ENCODE data around the gene KNDC1.
"Not testable (repeated sequence)": the region's sequence is repeated elsewhere in the genome, so short reads cannot be mapped to it uniquely, and the experiment has no call there.

The KNDC1 gene

DNA sequence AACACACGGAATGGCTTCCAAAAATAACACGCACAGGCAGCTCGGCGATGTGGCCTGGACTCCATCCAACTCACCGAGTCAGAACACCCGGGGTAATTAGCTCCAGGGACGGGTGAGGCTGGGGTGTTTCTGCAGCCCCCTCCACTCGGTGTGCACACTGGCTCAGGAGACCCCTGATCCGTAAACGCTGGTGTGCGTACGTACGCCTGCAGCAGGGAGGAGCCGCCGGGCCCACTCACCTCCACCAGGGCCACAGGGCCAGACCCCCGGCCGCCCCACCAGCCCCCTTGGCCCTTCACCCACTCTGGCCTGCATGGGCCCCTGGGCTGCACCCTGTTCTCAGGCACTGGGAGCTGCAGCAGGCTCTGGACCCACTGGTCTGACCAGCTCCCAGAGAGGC lies 47.6 kb downstream of the KNDC1 start:
- no peak for DNase-seq (ENCODE audit: low read depth)

DNA sequence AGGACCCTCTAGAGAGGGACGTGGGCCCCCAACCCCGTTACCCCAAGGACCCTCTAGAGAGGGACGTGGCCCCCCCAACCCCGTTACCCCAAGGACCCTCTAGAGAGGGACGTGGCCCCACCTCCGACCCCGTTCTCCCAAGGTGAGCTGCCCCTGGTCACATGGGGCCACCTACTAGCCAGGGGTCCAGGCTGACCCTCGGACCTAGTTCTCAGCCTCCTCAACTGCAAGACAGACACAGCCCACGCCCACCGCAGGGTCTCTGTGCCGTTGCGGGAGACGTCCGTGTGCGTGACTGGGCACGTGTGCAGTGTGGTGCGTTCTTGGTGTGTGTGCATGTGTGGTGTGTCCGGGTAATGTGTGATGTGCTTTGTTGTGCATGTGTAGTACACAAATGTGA lies 48.4 kb downstream of the KNDC1 start:
- no peak for DNase-seq (ENCODE audit: low read depth)

DNA sequence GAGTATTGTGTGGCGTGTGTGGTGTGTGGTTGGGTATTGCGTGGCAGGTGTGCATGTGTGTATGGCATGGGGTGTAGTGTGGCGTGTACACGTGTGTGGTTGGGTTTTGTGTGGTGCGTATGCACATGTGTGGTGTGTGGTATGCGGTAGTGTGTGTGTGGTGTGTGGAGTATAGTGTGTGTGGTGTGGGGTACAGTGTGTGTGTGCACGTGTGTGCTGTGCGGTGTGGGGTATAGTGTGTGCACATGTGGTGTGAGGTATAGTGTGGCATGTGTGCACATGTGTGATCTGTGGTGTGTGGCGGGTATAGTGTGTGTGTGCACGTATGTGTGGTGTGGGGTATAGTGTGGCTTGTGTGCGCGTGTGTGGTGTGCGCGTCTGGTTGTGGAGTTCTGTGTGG lies 49.1 kb downstream of the KNDC1 start:
- no peak for DNase-seq (ENCODE audit: low read depth)

DNA sequence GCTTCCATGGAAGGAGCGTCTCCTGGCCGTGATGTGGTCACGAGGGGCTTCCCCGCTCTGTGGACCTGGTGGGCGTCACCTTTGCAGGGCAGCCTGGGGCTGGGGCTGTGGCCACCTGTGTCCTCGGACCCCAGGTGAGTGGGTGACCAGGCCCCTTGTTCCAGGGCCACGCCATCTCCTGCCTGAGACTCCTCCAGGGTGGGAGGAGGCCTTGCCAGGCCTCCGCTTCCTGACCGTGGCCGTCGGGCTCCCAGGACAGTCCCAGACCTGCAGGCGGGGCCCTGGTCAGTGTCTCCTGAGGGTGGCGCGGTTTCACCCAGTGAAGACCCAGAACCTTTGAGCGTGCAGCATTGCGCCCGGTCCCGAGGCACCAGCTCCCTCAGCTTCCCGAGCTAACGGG lies 49.6 kb downstream of the KNDC1 start:
- no peak for DNase-seq (ENCODE audit: low read depth)

DNA sequence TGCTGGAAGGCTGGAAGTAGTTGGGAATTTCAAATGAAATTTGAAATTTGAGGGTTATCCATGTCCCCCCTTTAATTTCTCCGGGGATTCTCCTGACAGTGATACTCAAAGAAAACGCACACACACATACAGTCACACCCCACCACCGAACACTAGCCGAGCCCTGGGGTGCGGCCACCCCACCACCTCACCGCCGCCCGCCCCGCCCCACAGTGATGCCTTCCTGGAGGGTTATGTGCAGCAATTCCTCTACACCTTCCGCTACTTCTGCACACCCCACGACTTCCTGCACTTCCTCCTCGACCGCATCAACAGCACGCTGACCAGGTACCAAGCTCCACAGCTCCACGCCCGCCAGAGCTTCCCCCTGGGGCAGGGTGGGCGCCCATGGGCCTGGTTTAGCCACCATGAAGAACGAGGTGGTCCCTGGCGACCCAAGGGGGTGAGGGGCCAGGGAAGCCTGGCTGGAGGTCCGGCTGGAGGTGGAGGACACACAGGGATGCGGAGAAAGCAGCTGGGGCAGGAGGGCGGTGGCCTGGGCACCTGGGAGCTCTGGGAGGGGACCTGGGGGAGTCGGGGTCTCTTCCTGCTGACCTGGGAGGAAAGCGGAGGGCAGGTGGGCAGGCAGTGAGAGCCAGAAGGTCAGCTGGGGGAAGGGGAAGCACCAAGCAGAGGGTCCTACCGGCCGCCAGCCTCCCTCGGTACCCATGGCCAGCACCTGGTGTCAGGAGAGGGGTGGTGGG lies 50.5 kb downstream of the KNDC1 start:
- no peak for DNase-seq (ENCODE audit: low read depth)

DNA sequence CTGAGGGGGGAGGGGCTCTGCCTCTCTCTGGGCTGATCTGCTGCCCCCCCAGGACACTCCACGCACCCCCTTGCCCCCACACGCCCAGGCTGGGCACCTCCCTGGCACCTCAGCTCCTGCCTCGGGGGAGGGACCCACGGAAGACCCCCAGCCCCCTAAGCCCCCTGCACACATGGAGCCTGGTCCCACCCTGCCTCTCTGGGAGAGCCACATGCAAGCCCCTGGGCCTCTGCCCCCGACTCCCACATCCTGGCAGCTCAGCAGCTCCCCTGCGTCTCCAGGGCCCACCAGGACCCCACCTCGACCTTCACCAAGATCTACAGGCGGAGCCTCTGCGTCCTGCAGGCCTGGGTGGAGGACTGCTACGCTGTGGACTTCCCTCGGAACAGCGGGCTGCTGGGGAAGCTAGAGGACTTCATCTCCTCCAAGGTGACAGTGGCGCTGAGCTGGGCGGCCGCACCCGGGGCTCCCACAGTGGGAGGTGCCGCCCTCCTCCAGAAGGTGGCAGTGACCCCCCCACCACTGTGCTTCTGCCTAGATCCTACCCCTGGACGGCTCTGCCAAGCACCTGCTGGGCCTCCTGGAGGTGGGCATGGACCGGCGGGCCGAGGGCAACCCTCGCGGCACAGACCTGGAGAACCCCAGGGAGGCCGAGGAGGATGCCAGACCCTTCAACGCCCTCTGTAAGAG lies 51.3 kb downstream of the KNDC1 start:
- no peak for DNase-seq (ENCODE audit: low read depth)

DNA sequence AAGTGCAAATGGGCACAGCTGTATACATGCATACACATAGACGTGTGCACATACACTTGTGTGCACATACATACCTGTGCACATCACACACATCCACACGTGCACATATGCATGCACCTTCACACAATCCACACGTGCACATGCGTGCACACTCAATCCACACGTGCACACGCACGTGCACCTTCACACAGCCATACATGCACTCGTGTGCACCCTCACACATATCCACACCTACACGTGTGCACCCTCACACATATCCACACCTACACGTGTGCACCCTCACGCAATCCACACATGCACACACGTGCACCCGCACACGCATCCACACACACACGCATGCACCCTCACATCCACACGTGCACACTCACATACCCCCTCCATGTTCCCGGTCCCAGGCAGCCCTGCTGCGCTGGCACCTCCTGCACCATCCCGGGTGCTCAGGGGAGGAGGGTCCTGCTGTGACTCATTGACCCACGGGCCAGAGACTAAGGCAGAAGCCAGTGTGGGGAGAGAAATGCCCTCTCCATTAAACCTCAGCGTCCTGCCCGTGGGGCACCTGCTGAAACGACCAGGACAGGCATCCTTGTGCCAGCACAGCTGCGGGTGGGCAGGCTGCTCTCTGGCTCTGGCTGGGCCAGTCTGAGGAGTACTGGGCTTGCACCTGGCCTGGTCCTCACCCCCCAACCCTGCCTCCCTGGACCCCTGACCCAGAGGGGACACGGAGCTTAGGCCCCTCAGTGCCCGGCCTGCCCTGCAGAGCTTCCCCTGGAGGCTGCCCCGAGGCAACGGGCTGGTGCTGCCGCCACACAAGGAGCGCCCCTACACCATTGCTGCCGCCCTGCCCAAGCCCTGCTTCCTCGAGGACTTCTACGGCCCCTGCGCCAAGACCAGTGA lies 52.2 kb downstream of the KNDC1 start:
- no peak for DNase-seq (ENCODE audit: low read depth)

DNA sequence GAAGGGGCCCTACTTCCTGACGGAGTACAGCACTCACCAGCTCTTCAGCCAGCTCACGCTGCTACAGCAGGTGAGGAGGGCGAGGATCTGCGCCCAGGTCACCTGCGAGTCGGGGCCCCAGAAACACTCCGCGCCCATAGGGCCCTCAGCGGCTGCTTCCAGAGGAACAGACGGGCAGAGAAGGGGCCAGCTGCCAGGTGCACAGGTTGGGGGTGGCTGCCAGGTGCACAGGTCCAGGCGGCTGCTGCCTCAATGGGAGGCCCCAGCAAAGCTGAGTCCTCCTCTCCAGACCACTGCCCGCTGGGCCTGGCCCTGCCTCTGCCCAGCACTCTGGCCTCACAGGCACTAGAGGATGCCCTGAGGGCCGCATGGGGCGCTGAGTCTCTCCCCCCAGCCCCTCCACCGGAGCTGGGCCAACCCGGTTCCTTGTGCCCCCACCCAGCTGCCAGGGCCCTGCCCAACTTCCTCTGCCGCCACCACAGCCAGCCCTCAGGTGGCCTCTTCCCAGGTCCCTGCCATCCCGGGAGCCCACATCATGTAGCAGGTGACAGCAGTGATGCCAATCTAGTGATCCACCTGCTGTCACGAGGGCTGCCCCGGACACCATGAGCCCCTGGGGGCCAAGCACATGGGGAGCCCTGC lies 53.0 kb downstream of the KNDC1 start:
- no peak for DNase-seq (ENCODE audit: low read depth)

DNA sequence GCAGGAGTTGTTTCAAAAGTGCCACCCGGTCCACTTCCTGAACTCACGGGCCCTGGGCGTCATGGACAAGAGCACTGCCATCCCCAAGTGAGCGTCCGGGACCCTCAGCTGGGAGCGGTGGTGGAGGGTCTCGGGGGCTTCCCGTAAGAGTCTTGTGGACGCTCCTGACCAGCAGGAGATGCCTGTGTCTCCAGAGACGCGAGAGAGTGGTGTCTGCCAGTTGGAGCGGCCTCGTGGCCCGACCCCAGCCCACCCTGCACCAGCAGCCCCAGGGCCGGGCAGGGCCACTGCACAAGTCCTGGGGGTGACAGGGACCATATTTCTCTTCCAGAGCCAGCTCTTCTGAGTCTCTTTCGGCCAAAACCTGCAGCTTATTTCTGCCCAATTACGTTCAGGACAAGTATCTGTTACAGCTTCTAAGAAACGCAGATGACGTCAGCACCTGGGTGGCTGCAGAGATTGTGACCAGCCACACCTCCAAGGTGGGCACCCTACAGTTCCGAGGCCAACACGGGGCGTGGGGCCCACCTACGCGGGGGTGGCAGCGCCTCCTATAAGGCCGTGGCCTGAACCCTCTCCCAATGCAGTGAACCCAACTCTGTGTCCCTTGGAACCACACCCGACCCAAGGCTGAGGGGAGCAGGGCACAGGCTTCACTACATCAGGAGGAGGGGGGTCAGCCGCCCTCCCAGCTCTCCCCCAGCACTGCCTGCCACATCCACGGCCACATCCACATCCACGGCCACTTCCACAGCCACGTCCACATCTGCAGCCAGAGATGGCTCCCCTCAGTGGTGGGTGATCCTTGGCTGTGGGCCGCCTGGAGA lies 53.8 kb downstream of the KNDC1 start:
- DNase-seq (ENCODE audit: low read depth) = no peak

DNA sequence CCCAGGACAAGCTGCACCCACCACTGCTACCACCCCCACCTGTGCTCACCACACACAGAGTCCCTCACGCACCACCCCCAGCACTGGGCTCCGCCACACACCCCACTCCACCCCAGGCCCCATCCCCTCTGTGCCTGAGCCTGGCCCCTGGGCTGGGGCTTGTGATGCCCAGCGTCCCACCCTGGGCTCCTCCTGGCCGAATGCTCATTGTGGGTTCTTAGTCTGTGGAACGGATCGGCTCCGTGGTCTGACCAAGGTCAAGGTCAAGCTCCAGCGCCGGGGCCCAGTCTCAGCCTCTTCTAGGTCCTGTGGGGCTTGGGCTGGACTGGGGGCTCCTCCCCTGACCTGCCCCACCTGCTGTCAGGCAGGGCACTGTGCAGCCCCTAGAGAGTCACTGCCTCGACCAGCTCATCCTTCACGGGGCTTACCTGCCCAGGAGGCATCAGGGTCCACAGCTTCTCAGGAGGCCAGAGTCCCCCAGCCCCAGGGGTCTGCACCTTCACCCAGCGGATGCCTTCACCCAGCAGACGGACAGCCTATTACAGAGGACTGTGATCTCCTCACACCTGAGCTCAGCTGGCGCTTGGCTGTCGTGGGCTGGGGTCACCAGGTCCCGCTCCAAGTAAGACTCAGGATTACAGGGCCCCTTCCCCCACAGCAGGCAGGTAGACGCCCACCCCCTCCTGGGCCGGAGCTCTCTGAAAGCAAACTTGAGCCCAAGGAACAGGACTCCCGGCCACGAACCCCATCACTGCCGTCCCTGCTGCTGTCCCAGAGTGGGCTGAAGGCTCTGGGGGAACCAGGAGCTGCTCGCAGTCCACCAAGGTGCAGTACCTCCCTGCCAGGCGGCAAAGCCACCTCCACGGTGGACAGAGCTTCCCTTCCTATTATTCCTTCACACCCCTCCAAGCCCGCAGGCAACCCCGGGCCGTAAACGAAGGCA lies 54.7 kb downstream of the KNDC1 start:
- no peak for DNase-seq (ENCODE audit: low read depth)

DNA sequence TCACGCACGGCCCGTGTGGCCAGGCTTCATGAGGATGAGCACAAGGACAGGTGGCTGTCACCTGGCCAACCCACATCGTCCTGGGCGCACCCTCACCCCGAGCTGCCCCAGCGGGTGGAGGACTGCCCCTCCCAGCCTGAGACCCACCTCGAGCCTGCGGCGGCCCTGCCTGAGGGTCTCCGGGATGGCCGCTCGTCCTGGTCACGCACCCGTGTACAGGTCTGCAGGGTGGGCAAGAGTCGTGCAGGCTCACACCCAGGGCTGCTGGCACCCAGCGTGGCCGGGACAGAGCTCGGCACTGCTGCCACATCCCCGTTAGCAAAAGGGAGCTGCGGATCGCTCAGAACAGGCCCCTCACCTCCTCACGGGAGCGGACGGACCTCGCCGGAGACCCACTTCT lies 55.6 kb downstream of the KNDC1 start:
- DNase-seq (ENCODE audit: low read depth) = no peak

DNA sequence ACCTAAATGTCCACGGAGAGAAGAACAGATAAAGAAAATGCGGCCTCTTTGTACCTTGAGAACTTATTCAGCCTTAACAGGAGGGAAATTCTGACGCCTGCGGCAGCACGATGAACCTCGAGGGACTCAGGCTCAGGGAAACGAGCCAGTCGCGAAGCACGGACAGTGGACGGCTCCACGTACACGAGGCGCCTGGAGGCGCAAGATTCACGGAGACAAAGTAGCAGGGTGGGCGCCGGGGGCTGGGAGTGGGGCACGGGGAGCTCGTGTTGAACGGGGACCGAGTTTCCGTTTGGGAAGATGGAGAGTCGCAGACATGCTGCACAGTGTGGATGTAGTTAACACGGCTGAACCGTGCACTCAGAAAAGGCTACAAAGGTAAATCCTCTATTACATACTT lies 56.8 kb downstream of the KNDC1 start:
- DNase-seq (ENCODE audit: low read depth) = no peak

DNA sequence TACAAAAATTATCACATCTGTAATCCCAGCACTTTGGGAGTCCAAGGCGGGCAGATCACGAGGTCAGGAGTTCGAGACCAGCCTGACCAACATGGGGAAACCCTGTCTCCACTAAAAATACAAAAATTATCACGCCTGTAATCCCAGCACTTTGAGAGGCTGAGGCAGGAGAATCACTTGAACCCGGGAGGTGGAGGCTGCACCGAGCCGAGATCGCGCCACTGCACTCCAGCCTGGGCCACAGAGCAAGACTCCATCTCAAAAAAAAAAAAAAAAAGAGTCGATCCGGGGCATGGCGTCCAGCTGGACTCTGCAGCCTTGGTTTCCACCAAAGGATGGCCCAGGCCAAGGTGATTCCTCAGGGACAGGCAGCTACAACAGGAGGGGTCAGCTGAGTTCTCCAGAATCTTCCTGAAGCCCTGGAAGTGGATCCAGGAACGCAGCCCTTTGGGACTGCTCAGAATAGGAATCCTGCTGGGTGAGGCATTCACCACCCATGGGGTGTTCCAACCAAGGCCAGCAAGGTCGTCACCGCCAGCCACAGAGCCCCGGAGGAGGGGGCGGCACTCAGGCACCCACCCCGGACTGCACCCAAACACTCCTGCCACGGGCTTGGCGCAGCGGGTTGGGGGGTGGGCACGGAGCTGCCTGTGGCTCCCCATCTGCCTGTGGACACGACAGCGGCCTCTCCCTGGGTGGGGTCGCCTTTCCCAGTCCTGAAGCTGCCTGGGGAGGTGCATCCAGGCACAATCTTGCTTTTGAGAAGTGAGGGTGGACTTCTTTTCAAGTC lies 58.0 kb downstream of the KNDC1 start:
- DNase-seq (ENCODE audit: low read depth) = no peak

DNA sequence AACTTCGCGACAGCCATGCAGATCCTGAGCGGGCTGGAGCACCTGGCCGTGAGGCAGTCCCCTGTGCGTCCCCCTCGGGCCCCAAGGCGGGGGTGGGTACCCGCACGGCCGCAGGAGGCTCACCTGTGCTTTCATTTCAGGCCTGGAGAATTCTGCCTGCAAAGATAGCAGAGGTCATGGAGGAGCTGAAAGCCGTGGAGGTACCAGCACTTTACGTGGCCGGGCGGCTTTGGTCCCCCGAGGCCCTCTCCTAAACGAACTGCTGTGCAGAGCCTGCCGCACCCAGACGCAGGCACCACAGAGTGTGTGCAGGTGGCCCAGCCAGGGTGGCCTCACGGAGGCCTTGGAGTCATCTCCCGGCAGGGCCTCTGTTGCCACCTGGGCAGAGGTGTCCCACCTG lies 58.9 kb downstream of the KNDC1 start:
- DNase-seq (ENCODE audit: low read depth) = no peak

DNA sequence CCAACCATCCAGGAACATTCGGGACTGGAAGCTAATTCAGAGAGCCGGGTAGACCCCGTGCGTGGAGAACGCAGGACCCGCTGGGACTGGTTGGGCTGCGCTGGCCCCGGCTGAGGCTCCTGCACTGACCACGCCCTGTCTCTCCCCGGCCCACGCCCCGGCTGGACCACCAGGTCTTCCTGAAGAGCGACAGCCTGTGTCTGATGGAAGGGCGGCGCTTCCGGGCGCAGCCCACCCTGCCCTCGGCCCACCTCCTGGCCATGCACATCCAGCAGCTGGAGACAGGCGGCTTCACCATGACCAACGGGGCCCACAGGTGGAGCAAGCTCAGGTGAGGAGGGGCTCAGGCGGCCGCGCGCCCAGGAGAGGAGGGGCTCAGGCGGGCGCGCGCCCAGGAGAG lies 59.8 kb downstream of the KNDC1 start:
- no peak for DNase-seq (ENCODE audit: low read depth)

DNA sequence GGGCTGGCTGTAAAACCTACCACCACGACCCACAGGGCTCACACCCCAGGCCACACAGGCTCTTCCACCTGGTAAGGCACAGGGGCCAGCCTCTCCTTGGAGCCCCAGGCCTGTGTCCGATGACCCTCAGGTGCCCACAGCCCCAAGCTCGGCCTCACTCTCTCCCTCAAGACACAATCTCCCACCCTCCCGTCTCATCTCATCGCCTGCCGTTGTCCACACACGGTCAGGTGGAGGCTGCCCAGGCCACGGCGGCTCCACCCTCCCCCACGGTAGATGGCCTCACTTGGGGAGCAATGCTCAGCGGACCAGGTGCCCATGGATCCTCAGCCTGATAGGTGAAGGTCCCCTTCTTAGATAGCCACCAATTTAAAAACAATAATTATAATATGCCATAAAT lies 61.3 kb downstream of the KNDC1 start:
- no peak for DNase-seq (ENCODE audit: low read depth)

DNA sequence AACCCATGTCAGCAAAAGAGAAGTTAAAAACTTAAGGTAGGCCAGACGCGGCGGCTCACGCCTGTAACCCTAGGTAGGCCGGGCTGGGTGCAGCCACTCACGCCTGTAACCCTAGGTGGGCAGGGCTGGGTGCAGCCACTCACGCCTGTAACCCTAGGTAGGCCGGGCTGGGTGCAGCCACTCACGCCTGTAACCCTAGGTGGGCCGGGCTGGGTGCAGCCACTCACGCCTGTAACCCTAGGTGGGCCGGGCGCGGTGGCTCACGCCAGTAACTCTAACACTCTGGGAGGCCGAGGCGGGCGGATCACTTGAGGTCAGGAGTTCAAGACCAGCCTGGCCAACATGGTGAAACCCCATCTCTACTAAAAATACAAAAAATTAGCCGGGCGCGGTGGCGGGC lies 61.7 kb downstream of the KNDC1 start:
- DNase-seq (ENCODE audit: low read depth) = not testable (repeated sequence)

DNA sequence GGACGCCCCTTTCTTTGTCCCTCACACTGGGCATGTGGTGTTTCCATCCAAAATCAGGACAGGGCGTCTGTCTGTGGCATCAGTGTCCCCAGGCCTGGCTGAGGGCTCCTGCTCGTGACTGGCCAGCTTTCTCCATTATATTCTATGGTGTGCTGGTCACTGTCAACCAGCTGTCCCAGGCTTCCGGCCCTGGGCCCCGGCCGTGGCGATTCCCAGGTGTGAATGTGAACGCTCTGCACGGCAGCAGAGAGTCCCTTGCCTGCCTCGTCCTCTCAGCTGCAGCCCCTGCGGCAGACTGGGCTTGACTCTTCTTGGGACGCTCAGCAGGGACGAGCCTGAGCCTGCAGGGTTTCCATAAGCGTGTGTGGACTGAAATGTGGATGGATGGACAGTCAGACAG lies 64.1 kb downstream of the KNDC1 start:
- no peak for DNase-seq (ENCODE audit: low read depth)

DNA sequence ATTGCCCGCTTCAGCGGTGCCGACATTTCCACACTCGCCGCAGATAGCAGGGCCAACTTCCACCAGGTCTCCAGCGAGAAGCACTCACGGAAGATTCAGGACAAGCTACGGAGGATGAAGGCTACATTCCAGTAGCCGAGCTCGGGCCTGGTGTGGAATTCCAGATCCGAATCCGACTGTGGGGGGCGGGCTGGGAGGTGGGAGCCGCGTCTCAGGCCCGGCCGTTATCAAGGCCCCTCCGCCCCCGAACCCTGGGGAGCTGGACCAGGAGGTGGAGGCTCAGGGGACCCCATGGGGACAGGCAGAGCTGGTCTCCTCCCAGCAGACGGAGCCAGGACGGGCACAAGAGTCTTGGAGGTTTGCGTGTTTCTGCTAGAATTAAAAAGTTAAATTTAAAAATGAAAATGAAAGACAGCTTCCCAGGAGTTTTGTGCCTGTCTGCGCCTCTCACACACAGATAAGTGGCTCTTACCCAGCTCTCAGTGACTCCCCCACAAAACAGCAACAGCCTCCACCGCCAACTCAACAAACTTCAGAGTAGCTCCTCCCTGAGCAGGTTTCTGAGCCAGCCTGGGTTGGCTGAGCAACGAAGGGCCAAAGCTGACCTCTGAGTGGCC lies 64.8 kb downstream of the KNDC1 start:
- DNase-seq (ENCODE audit: low read depth) = no peak
